NCI-H1092 treated with DMSO at 0.1 percent for 48 hours (cell line): Measurements from ENCODE around the gene WDR38.

Experiments used
- DNase-seq: peaks from one replicate; lab custom pipeline; 2025; lab: John Stamatoyannopoulos, UW

Gene WDR38

GRCh38 chr9:124882231-124882630 is 29.0 kb downstream of the WDR38 start:
- no peak for DNase-seq

DNA sequence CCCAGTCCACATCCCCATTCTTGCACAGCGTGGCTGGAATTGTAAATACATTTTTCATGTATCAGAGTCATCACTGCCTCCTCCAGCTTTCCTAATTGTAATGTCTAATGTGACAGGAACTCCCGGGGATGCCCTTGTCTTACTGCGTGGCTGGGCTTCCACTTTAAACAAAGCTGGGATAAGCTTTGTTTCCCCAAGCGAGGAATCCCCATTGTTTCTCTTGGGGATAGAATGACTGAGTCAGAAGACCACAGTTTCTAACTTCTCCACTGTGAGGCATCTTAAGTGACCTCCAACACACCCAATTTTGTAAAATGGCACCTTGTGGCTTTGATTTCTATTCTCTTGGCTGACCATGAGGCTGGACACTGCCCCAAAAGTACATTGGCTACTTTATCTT is 31.1 kb downstream of the WDR38 start:
- no peak for DNase-seq

DNA sequence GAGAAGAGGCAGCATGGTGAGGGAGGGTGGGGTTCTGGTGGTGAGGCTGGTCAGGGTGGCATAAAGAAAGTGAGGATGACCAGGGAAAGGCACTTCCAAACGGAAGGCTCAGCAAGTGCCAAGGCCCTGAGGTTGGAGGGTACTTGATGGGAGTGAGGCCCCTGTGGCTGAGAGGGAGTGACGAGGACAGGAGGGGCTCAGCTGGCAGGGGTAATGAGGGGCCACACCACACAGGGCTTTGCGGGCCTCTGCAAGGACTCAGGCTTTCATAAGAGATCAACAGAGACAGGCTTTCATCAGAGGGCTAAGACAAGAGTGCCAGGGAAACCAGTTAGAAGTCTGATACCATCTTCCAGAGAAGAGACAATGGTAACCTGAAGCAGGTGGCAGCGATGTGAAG is 32.3 kb downstream of the WDR38 start:
- no peak for DNase-seq

GRCh38 chr9:124886461-124886860 is 33.2 kb downstream of the WDR38 start:
- DNase-seq, result no peak

- no peak for DNase-seq
Measured at GRCh38 chr9:124886866-124887492, 33.7 kb downstream of the WDR38 start.

GRCh38 chr9:124887832-124888231 is 34.6 kb downstream of the WDR38 start:
- no peak for DNase-seq

DNA sequence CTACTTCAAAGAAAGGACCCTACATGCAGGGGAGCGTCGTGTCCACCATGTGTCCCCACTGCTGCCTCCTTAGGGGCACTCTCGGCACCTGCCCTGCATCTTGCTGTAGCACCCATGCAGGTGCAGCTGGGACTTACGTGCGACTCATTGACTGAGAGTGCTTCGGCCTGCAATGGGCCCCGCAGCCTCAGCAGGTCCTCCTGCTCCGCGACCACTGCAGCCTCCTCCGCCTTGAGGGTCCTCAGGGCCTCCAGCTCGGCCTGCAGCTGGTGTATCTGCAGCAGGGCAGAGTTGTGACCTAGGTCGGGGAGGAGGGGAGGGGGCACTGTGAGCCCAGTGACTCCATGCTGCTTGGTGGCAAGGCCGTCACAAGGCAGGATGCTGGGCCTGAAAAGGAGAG is 35.7 kb downstream of the WDR38 start:
- no peak for DNase-seq

GRCh38 chr9:124890179-124890578 is 36.9 kb downstream of the WDR38 start:
- DNase-seq, result no peak

- DNase-seq, result no peak
Measured at GRCh38 chr9:124894035-124894740, 40.9 kb downstream of the WDR38 start.

- no peak for DNase-seq
Measured at GRCh38 chr9:124894741-124895170, 41.5 kb downstream of the WDR38 start.

GRCh38 chr9:124897570-124898460 is 44.6 kb downstream of the WDR38 start:
- no peak for DNase-seq

DNA sequence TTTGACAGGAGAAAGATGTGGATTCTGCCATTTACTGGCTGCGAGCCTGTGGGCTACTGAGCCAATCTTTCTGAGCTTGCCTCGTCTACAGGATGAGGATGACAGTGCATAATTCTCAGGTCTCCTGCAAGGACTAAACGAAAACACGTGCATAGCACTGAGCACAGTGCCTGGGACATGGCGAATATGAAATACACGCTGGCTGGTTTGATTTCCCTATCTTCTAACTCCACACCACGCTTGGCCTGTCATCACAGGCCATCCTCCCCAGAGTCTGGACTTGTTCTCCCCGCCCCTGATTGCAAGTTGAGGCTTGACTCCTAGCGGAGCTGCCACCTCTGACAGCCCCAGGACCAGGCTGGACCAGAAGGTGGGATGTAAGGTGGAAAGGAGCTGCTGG is 46.6 kb downstream of the WDR38 start:
- DNase-seq, result no peak

DNA sequence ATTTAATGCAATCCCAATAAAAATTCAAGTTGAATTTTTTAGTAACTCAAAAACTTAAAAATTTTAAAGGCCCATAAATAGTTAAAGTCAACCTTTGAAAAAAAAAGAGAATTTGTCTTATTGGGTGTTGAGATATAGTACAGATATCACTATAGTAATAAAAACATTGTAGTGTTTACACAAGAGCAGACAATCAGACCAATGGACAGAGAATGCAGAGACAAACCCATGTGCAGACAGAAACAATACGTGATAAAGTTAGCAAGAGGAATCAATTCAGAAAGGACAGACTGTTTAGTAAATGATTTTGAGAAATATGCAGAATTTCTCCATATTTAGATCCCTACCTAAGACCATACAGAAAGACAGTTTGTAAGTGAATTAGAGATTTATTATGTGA is 53.7 kb downstream of the WDR38 start:
- no peak for DNase-seq
